PC-9 (cell line): ENCODE measurements around the gene SLC6A3. TPM values are rescaled to one million over a fixed set of nuclear protein-coding genes. Genes with fewer than 3 reads are reported as not detected.

Experiments used
- BruUV-seq: library from RNA; stranded (reverse); fragments of 400-500 nt; replicated peaks from 2 replicates; lab custom pipeline; 2021; lab: Mats Ljungman, UMichigan
- CTCF ChIA-PET: fragments of 300-600 bp; sonication (Branson Sonifier 250); formaldehyde crosslinking; loops from one replicate; lab custom pipeline; 2022; ENCODE audit warnings: antibody characterized with exemption; lab: Charles Lee
- POLR2A ChIA-PET: fragments of 300-600 bp; sonication (Branson Sonifier 250); formaldehyde crosslinking; loops from one replicate; lab custom pipeline; 2022; ENCODE audit warnings: antibody characterized with exemption; ENCODE audit not compliant: unreplicated experiment; lab: Charles Lee
- DNase-seq, 2 experiments: peaks; one replicate each; pipeline versions ENCODE4 v3.0.0 to v3.0.0-alpha.2; 2015 to 2022; ENCODE audit warnings: mixed read lengths in 1 of 2
- H2AFZ ChIP-seq: fragments of 200-600 bp; sonication (generic); 2 replicates; pipeline ENCODE4 v1.8.1; 2017; ENCODE audit warnings: antibody characterized with exemption
- H3F3A ChIP-seq: fragments of 200-600 bp; sonication (generic); 2 replicates; pipeline ENCODE4 v1.8.1; 2017; ENCODE audit warnings: antibody characterized with exemption, mild to moderate bottlenecking, low read depth; ENCODE audit not compliant: insufficient read depth
- H3K27ac ChIP-seq: fragments of 200-600 bp; sonication (generic); 2 replicates; pipeline ENCODE4 v1.6.1; 2016; ENCODE audit warnings: mixed run types
- H3K27me3 ChIP-seq: fragments of 200-600 bp; sonication (generic); 2 replicates; pipeline ENCODE4 v1.6.1; 2016; ENCODE audit warnings: low read depth, mixed run types; ENCODE audit not compliant: insufficient read depth
- H3K36me3 ChIP-seq: fragments of 200-600 bp; sonication (generic); 2 replicates; pipeline ENCODE4 v1.6.1; 2016; ENCODE audit warnings: low read depth, mixed run types
- H3K4me1 ChIP-seq: fragments of 200-600 bp; sonication (generic); replicated peaks from 2 replicates; pipeline ENCODE4 v1.6.1; 2016; ENCODE audit warnings: mixed run types; ENCODE audit not compliant: insufficient read depth
- H3K4me2 ChIP-seq: fragments of 200-600 bp; sonication (generic); 2 replicates; pipeline ENCODE4 v1.6.1; 2017; ENCODE audit warnings: mixed run types
- H3K4me3 ChIP-seq: fragments of 200-600 bp; sonication (generic); 2 replicates; pipeline ENCODE4 v1.6.1; 2016; ENCODE audit warnings: mixed run types
- H3K79me2 ChIP-seq: fragments of 200-600 bp; sonication (generic); 2 replicates; pipeline ENCODE4 v1.6.1; 2017; ENCODE audit warnings: low read depth, mixed run types
- H3K9me2 ChIP-seq: fragments of 200-600 bp; sonication (generic); 2 replicates; pipeline ENCODE4 v1.8.1; 2017; ENCODE audit warnings: mild to moderate bottlenecking; ENCODE audit not compliant: insufficient read depth
- H3K9me3 ChIP-seq: fragments of 200-600 bp; sonication (generic); 2 replicates; pipeline ENCODE4 v1.8.1; 2016; ENCODE audit warnings: low read depth; ENCODE audit not compliant: insufficient read depth
- H4K20me1 ChIP-seq: fragments of 200-600 bp; sonication (generic); 2 replicates; pipeline ENCODE4 v1.8.1; 2017; ENCODE audit not compliant: insufficient read depth
- EZH2 ChIP-seq: fragments of 200-600 bp; sonication (generic); IDR thresholded peaks from 2 replicates; pipeline ENCODE4 v1.8.0; 2017; ENCODE audit warnings: antibody characterized with exemption, low read depth
- intact Hi-C: fragments of 100-400 bp; cut with micrococcal nuclease; formaldehyde crosslinking; loops from one replicate; pipeline ENCODE4 v1.10.0; 2022; ENCODE audit not compliant: unreplicated experiment
- total RNA-seq: library from RNA; stranded (reverse); gene quantifications from 2 replicates; pipeline ENCODE4 v1.2.3, GENCODE V29; 2021
- TF ChIP-seq, protein P1 (sequence below): fragments of 200-600 bp; sonication (generic); conservative IDR thresholded peaks from 2 replicates; pipeline ENCODE4 v1.6.1; 2017; ENCODE audit warnings: mixed run types, antibody characterized with exemption, mild to moderate bottlenecking, moderate library complexity

Gene SLC6A3
- total RNA-seq, 1 experiment from 2014 or later, result not detected

DNA sequence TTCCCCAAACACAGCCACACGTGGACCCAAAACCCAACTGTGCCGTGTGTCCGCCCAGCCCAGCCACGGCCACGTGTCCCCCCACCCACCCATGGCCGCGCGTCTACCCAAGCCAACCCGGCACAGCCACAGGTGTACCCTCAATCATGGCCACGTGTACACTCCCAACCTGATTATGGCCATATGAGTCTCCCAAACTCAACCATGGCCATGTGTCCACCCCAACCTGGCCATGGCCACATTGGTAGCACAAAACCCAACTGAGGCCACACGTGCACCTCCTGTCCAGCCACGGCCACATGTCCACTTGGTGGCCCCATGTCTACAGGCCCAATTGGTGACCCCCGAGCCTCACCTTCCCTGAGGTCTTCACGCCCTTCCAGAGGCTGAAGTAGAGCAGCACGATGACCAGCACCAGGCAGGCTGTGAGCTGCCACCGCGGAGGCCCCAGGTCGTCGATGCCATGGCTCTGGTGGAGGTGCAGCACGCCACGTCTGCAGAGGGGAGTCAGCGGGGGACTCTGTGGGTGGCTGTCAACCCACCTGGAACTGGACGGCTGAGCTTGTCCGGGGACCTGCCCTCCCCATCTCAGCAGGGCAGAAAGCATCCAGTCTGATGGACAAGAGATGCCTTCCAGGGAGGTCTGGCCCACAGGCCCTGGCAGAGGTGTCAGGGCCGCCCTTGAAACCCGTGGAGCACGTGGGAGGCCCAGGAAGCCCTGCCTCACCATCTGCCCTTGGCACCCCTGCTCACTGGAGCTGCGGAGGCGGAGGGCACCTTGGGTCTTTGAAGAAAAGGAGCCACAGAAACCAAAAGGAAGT lies 23.5 kb downstream of the SLC6A3 start:
- no peak overlapping the region for H3K4me3 ChIP-seq
- ChIA-PET CTCF (no interaction called here), POLR2A (no interaction called here)
- intact Hi-C loops, result no loop called here
- no peak for DNase-seq
- TF ChIP-seq, protein P1, sequence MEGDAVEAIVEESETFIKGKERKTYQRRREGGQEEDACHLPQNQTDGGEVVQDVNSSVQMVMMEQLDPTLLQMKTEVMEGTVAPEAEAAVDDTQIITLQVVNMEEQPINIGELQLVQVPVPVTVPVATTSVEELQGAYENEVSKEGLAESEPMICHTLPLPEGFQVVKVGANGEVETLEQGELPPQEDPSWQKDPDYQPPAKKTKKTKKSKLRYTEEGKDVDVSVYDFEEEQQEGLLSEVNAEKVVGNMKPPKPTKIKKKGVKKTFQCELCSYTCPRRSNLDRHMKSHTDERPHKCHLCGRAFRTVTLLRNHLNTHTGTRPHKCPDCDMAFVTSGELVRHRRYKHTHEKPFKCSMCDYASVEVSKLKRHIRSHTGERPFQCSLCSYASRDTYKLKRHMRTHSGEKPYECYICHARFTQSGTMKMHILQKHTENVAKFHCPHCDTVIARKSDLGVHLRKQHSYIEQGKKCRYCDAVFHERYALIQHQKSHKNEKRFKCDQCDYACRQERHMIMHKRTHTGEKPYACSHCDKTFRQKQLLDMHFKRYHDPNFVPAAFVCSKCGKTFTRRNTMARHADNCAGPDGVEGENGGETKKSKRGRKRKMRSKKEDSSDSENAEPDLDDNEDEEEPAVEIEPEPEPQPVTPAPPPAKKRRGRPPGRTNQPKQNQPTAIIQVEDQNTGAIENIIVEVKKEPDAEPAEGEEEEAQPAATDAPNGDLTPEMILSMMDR, result no peak
- TF ChIP-seq EZH2, result no peak
- no peaks in the 10 kb centered on the region for H3K9me2 ChIP-seq
- no peaks in the 10 kb centered on the region for H3K36me3 ChIP-seq
- H3K79me2 ChIP-seq, result no peaks in the 10 kb centered on the region
- no peak overlapping the region for H2AFZ ChIP-seq
- H3K9me3 ChIP-seq, result no peaks in the 10 kb centered on the region
- BruUV-seq, result no TSS peak
- H3K4me1 ChIP-seq, result no peaks in the 10 kb centered on the region
- no peak overlapping the region for H3K4me2 ChIP-seq
- H3F3A ChIP-seq, result no peaks in the 10 kb centered on the region
- H3K27ac ChIP-seq, result no peak overlapping the region
- H3K27me3 ChIP-seq, result peaks cover 88% of the 10 kb centered on the region
- no peaks in the 10 kb centered on the region for H4K20me1 ChIP-seq

DNA sequence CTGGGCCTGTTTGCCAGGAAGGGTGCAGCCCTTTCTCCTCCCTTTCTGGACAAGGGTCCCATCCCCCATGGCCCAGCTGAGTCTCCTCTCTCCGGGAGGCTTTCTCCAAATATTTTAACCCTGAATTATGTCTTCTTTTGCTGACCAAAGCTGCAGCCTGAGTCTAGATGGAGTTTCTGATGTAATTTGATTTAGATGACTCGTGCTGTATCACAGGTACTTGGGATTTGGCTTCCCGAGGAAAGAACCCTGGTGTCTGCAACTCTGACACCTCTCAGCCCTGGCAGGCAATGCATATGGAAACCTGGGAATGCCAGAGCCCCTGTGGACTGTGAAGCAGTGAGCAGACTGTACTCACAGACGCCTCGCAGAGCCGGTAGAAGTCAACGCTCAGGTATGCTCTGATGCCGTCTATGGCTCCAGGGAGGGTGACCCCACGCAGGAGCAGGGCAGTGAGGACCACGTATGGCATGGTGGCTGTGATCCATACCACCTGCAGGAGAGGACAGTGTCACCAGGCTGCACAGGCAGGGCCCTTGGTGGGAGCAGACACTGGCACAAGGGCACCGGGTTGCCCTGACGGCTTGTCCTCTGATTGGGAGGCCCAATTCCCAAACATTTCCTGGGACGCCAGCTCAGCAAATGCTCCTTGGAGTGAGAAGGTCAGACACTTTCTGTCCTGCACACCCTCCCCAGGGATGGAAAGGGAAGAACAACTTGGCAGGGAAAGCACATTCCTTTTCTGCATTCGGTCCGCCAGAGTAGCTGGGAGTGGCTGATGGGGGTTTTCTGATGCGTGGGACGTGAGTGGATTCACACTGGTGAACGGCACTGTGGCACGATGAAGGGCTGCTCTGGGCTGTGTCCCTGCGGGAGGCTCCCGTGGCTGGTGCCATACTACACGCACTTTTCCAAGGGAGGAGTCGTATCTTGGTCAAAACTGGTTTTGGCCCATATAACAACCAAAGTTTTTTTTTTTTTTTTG lies 24.7 kb downstream of the SLC6A3 start:
- H4K20me1 ChIP-seq, result no peaks in the 10 kb centered on the region
- intact Hi-C loops, result no loop called here
- no peaks in the 10 kb centered on the region for H3K36me3 ChIP-seq
- H3K9me3 ChIP-seq, result no peaks in the 10 kb centered on the region
- no TSS peak for BruUV-seq
- H3K9me2 ChIP-seq, result no peaks in the 10 kb centered on the region
- no peak for DNase-seq
- H3K4me3 ChIP-seq, result no peak overlapping the region
- TF ChIP-seq EZH2, result no peak
- TF ChIP-seq, protein P1, result no peak
- no peak overlapping the region for H3K27ac ChIP-seq
- peaks cover 88% of the 10 kb centered on the region for H3K27me3 ChIP-seq
- no peak overlapping the region for H3K4me2 ChIP-seq
- ChIA-PET CTCF (no interaction called here), POLR2A (no interaction called here)
- no peaks in the 10 kb centered on the region for H3K79me2 ChIP-seq
- no peaks in the 10 kb centered on the region for H3K4me1 ChIP-seq
- H2AFZ ChIP-seq, result no peak overlapping the region
- H3F3A ChIP-seq, result no peaks in the 10 kb centered on the region

DNA sequence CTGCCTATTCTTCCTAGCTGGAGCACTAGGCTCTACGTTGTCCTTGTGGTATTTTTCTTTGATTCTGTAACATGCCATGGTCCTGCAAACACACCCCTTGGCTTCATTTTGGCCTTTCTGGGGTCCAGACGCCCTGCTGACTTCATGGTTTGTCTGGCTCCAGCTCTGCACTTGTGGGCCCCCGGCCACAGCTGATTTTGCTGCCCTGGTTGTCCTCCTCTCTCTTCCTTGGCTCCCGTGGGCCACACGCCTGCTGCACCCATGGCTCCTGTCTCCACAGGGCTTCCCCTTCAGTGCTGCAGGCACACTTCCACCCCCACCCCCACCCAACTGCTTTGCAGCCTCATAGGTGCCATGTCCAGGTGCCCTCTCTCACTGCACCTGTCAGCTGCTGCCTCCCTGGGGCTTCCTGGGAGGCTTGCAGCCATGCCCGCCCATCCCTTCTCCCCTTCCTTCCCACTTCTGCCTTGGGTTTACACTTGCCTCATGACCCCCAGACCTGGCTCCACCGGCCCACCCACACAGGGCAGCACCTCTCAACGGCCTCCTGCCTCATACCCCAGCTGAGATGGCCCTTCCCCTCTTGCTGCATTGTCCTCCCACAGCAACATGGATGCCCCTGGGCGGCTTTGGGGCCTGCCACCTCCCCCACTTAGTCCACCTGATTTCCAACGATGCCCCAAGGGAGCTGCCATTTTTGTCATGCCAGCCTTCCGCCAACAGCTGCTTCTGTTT lies 25.6 kb downstream of the SLC6A3 start:
- H3K4me3 ChIP-seq, result no peak overlapping the region
- no peaks in the 10 kb centered on the region for H3F3A ChIP-seq
- no peak overlapping the region for H2AFZ ChIP-seq
- H4K20me1 ChIP-seq, result no peaks in the 10 kb centered on the region
- no peaks in the 10 kb centered on the region for H3K9me2 ChIP-seq
- H3K27me3 ChIP-seq, result peaks cover 88% of the 10 kb centered on the region
- no peak overlapping the region for H3K27ac ChIP-seq
- H3K79me2 ChIP-seq, result no peaks in the 10 kb centered on the region
- ChIA-PET CTCF (no interaction called here), POLR2A (no interaction called here)
- no peak overlapping the region for H3K4me2 ChIP-seq
- TF ChIP-seq, protein P1, result no peak
- no peak for TF ChIP-seq EZH2
- H3K4me1 ChIP-seq, result no peaks in the 10 kb centered on the region
- H3K36me3 ChIP-seq, result no peaks in the 10 kb centered on the region
- BruUV-seq, result no TSS peak
- DNase-seq, result no peak
- intact Hi-C loops, result no loop called here
- H3K9me3 ChIP-seq, result no peaks in the 10 kb centered on the region
